ENCODE results near the gene PRMT1. TPM values are rescaled to one million over a fixed set of nuclear protein-coding genes. Genes with fewer than 3 reads are reported as not detected.
A peak's percentile ranks its signal among the peaks of the same experiment; 100 is the strongest.

PRMT1 gene
- total RNA-seq, 1 donor from 2014 or later = 103 TPM

GRCh38 chr19:49667473-49667872 lies 9.6 kb upstream of the PRMT1 start:
- DNase-seq (ENCODE audit: low spot score) = no peak

- DNase-seq (ENCODE audit: low spot score) = no peak
Measured at GRCh38 chr19:49669516-49669915, 7.6 kb upstream of the PRMT1 start.

GRCh38 chr19:49672131-49672919 lies 4.7 kb upstream of the PRMT1 start:
- peak; percentile 77 for DNase-seq (ENCODE audit: low spot score)

GRCh38 chr19:49676136-49676783 lies 811 bp upstream of the PRMT1 start:
- peak; percentile 82 for DNase-seq (ENCODE audit: low spot score)

GRCh38 chr19:49676784-49677230 lies 264 bp upstream of the PRMT1 start:
- DNase-seq (ENCODE audit: low spot score) = peak; percentile 100

- peak; percentile 68 for DNase-seq (ENCODE audit: low spot score)
Measured at GRCh38 chr19:49677901-49678674, 1.0 kb downstream of the PRMT1 start.

- no peak for DNase-seq (ENCODE audit: low spot score)
Measured at GRCh38 chr19:49678985-49679770, 2.1 kb downstream of the PRMT1 start.

GRCh38 chr19:49679771-49680413 lies 2.8 kb downstream of the PRMT1 start:
- no peak for DNase-seq (ENCODE audit: low spot score)

GRCh38 chr19:49680421-49681351 lies 3.6 kb downstream of the PRMT1 start:
- DNase-seq (ENCODE audit: low spot score) = peak; percentile 91

GRCh38 chr19:49681830-49682229 lies 4.8 kb downstream of the PRMT1 start:
- DNase-seq (ENCODE audit: low spot score) = no peak

GRCh38 chr19:49682274-49682673 lies 5.2 kb downstream of the PRMT1 start:
- DNase-seq (ENCODE audit: low spot score) = no peak

- DNase-seq (ENCODE audit: low spot score) = no peak
Measured at GRCh38 chr19:49683814-49684250, 6.8 kb downstream of the PRMT1 start.

- no peak for DNase-seq (ENCODE audit: low spot score)
Measured at GRCh38 chr19:49684251-49684982, 7.3 kb downstream of the PRMT1 start.

GRCh38 chr19:49684983-49685553 lies 8.0 kb downstream of the PRMT1 start:
- no peak for DNase-seq (ENCODE audit: low spot score)

GRCh38 chr19:49685845-49686332 lies 8.8 kb downstream of the PRMT1 start:
- no peak for DNase-seq (ENCODE audit: low spot score)

GRCh38 chr19:49686503-49687088 lies 9.5 kb downstream of the PRMT1 start:
- DNase-seq (ENCODE audit: low spot score) = no peak

- DNase-seq (ENCODE audit: low spot score) = no peak
Measured at GRCh38 chr19:49687150-49687549, 10.1 kb downstream of the PRMT1 start.
